ENCODE measurements around the gene MSLN. TPM values are rescaled to one million over a fixed set of nuclear protein-coding genes. Genes with fewer than 3 reads are reported as not detected.

The MSLN gene
- total and polyA plus RNA-seq, 2 of the 13 experiments (the other 11 are each of a cell fraction or from before 2014, with no cell fraction given) = 2.0 to 2.3 TPM

DNA sequence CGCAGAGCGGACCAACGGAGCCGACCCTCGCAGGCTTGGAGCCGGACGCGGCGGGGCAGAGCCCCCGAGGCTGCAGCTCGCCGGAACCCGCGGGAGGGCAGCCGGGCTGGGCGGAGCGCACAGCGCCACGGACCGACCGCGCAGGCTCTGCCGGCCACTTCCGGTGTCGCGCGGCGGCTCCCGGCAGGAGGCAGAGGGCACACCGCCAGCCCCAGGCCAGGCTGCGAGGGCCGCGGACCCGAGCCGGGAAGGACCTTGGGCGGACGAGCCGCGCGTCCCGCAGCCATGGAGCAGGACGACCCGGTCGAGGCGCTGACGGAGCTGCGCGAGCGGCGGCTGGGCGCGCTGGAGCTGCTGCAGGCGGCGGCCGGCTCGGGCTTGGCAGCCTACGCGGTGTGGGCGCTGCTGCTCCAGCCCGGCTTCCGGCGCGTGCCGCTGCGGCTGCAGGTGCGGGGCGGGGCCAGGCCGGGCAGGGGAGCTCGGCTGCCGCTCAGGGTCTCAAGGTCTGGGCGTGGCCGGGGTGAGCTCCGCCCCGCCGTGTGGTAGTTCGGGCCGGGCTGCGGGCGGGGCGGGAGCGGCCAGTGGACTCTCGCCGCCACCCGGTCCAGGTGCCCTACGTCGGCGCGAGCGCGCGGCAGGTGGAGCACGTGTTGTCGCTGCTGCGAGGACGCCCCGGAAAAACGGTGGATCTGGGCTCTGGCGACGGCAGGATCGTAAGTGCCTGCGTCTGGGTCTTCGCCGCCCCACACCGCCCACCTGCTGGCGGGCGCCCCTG lies 39.4 kb upstream of the MSLN start, which contains the start of gene ANTKMT (continued):
- TF ChIP-seq FLYWCH1 (CRISPR knock-in tag; IDR thresholded peaks at IDR 0.05) (0 out of 2 replicates have a peak, but pooled peaks have one; percentile 85), NKX3-1 (CRISPR knock-in tag; IDR thresholded peaks at IDR 0.05) (peak; percentile 77), AKAP8 (CRISPR knock-in tag; IDR thresholded peaks at IDR 0.05) (peak; percentile 94), TP53 (CRISPR knock-in tag; conservative IDR thresholded peaks at IDR 0.05) (no peak), PAWR (CRISPR knock-in tag; IDR thresholded peaks at IDR 0.05; ENCODE audit: borderline replicate concordance) (no peak), RFXANK (CRISPR knock-in tag; IDR thresholded peaks at IDR 0.05) (no peak), ZNF660 (CRISPR knock-in tag; IDR thresholded peaks at IDR 0.05; ENCODE audit: borderline replicate concordance, low read depth) (no peak), KDM5B (CRISPR knock-in tag; IDR thresholded peaks at IDR 0.05; ENCODE audit: borderline replicate concordance) (peak; percentile 66), ELF3 (CRISPR knock-in tag; IDR thresholded peaks at IDR 0.05) (peak; percentile 13; the same call in 1 of the 2 replicates), SPEN (CRISPR knock-in tag; IDR thresholded peaks at IDR 0.05; ENCODE audit: low read depth) (peak; percentile 84), TBX3 (IDR thresholded peaks at IDR 0.05; ENCODE audit: borderline replicate concordance) (no peak), ZFYVE20 (CRISPR knock-in tag; IDR thresholded peaks at IDR 0.05; ENCODE audit: borderline replicate concordance, low read depth) (peak; percentile 18; the same call in 1 of the 2 replicates)
- TF ChIP-seq, protein P1, sequence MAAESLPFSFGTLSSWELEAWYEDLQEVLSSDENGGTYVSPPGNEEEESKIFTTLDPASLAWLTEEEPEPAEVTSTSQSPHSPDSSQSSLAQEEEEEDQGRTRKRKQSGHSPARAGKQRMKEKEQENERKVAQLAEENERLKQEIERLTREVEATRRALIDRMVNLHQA (CRISPR knock-in tag; IDR thresholded peaks at IDR 0.05) = no peak
- TF ChIP-seq, protein P2, sequence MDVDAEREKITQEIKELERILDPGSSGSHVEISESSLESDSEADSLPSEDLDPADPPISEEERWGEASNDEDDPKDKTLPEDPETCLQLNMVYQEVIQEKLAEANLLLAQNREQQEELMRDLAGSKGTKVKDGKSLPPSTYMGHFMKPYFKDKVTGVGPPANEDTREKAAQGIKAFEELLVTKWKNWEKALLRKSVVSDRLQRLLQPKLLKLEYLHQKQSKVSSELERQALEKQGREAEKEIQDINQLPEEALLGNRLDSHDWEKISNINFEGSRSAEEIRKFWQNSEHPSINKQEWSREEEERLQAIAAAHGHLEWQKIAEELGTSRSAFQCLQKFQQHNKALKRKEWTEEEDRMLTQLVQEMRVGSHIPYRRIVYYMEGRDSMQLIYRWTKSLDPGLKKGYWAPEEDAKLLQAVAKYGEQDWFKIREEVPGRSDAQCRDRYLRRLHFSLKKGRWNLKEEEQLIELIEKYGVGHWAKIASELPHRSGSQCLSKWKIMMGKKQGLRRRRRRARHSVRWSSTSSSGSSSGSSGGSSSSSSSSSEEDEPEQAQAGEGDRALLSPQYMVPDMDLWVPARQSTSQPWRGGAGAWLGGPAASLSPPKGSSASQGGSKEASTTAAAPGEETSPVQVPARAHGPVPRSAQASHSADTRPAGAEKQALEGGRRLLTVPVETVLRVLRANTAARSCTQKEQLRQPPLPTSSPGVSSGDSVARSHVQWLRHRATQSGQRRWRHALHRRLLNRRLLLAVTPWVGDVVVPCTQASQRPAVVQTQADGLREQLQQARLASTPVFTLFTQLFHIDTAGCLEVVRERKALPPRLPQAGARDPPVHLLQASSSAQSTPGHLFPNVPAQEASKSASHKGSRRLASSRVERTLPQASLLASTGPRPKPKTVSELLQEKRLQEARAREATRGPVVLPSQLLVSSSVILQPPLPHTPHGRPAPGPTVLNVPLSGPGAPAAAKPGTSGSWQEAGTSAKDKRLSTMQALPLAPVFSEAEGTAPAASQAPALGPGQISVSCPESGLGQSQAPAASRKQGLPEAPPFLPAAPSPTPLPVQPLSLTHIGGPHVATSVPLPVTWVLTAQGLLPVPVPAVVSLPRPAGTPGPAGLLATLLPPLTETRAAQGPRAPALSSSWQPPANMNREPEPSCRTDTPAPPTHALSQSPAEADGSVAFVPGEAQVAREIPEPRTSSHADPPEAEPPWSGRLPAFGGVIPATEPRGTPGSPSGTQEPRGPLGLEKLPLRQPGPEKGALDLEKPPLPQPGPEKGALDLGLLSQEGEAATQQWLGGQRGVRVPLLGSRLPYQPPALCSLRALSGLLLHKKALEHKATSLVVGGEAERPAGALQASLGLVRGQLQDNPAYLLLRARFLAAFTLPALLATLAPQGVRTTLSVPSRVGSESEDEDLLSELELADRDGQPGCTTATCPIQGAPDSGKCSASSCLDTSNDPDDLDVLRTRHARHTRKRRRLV (CRISPR knock-in tag; IDR thresholded peaks at IDR 0.05) = no peak
- TF ChIP-seq, protein P3, sequence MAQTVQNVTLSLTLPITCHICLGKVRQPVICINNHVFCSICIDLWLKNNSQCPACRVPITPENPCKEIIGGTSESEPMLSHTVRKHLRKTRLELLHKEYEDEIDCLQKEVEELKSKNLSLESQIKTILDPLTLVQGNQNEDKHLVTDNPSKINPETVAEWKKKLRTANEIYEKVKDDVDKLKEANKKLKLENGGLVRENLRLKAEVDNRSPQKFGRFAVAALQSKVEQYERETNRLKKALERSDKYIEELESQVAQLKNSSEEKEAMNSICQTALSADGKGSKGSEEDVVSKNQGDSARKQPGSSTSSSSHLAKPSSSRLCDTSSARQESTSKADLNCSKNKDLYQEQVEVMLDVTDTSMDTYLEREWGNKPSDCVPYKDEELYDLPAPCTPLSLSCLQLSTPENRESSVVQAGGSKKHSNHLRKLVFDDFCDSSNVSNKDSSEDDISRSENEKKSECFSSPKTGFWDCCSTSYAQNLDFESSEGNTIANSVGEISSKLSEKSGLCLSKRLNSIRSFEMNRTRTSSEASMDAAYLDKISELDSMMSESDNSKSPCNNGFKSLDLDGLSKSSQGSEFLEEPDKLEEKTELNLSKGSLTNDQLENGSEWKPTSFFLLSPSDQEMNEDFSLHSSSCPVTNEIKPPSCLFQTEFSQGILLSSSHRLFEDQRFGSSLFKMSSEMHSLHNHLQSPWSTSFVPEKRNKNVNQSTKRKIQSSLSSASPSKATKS (CRISPR knock-in tag; IDR thresholded peaks at IDR 0.05) = no peak; the same call in 1 of the 2 replicates
- TF ChIP-seq, protein P4, sequence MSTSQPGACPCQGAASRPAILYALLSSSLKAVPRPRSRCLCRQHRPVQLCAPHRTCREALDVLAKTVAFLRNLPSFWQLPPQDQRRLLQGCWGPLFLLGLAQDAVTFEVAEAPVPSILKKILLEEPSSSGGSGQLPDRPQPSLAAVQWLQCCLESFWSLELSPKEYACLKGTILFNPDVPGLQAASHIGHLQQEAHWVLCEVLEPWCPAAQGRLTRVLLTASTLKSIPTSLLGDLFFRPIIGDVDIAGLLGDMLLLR (CRISPR knock-in tag; IDR thresholded peaks at IDR 0.05) = peak; percentile 71; the same call in 1 of the 2 replicates
- TF ChIP-seq, protein P5, sequence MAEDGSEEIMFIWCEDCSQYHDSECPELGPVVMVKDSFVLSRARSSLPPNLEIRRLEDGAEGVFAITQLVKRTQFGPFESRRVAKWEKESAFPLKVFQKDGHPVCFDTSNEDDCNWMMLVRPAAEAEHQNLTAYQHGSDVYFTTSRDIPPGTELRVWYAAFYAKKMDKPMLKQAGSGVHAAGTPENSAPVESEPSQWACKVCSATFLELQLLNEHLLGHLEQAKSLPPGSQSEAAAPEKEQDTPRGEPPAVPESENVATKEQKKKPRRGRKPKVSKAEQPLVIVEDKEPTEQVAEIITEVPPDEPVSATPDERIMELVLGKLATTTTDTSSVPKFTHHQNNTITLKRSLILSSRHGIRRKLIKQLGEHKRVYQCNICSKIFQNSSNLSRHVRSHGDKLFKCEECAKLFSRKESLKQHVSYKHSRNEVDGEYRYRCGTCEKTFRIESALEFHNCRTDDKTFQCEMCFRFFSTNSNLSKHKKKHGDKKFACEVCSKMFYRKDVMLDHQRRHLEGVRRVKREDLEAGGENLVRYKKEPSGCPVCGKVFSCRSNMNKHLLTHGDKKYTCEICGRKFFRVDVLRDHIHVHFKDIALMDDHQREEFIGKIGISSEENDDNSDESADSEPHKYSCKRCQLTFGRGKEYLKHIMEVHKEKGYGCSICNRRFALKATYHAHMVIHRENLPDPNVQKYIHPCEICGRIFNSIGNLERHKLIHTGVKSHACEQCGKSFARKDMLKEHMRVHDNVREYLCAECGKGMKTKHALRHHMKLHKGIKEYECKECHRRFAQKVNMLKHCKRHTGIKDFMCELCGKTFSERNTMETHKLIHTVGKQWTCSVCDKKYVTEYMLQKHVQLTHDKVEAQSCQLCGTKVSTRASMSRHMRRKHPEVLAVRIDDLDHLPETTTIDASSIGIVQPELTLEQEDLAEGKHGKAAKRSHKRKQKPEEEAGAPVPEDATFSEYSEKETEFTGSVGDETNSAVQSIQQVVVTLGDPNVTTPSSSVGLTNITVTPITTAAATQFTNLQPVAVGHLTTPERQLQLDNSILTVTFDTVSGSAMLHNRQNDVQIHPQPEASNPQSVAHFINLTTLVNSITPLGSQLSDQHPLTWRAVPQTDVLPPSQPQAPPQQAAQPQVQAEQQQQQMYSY (CRISPR knock-in tag; IDR thresholded peaks at IDR 0.05) = 0 out of 2 replicates have a peak, but pooled peaks have one; percentile 42

Data from HepG2 (cell line).